Measurements from ENCODE around the gene GABRG3. TPM values are rescaled to one million over a fixed set of nuclear protein-coding genes. Genes with fewer than 3 reads are reported as not detected.

The GABRG3 gene
- total RNA-seq, 4 donors from 2014 or later, result 0.67 to 3.0 TPM; not detected in 2

DNA sequence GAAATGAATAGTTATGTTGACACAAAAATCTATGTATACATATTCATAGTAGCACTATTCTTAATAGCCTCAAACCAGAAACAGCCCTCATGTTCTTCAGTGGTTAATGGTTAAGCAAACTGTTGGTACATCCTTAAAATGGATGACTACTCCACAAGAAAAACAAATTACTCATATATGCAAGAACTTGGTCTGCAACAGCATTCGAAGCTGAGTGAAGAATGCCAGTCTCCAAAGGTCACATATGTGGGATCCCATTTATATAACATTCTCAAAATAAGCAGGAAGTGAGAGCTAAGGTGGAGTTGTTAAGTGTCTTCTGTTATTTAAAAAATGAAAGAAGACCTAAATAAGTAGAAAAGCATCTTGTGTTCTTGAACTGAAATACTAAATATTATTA is 365.7 kb downstream of the GABRG3 start:
- Histone ChIP-seq H3K27me3 (no peaks in the 10 kb centered on the region), H3K4me3 (replicated peaks in 1 of 3) (no peak overlapping the region), H3K27ac (no peak overlapping the region), H3K4me1 (no peaks in the 10 kb centered on the region), H3K36me3 (no peaks in the 10 kb centered on the region), H3K9me3 (no peaks in the 10 kb centered on the region)
- DNase-seq, result no peak
- no peak for TF ChIP-seq POLR2A (IDR thresholded peaks at IDR 0.05)
- TF ChIP-seq CTCF (IDR thresholded peaks at IDR 0.05), result no peak
- intact Hi-C loops (cut with DNase I), result no loop called here
- WGBS, 2 donors, result 19 to 23% methylated on average over 1 of the region's 1 CpG

GRCh38 chr15:27339138-27339537 is 368.2 kb downstream of the GABRG3 start:
- WGBS, 2 donors, result 80 to 85% methylated on average over 5 of the region's 5 CpGs
- Histone ChIP-seq H3K4me1 (no peaks in the 10 kb centered on the region), H3K9me3 (no peaks in the 10 kb centered on the region), H3K36me3 (no peaks in the 10 kb centered on the region), H3K27ac (no peak overlapping the region), H3K27me3 (no peaks in the 10 kb centered on the region), H3K4me3 (replicated peaks in 1 of 3) (no peak overlapping the region)
- DNase-seq, result no peak
- intact Hi-C loops (cut with DNase I), result no loop called here
- TF ChIP-seq CTCF (IDR thresholded peaks at IDR 0.05) (no peak), POLR2A (IDR thresholded peaks at IDR 0.05) (no peak)

DNA sequence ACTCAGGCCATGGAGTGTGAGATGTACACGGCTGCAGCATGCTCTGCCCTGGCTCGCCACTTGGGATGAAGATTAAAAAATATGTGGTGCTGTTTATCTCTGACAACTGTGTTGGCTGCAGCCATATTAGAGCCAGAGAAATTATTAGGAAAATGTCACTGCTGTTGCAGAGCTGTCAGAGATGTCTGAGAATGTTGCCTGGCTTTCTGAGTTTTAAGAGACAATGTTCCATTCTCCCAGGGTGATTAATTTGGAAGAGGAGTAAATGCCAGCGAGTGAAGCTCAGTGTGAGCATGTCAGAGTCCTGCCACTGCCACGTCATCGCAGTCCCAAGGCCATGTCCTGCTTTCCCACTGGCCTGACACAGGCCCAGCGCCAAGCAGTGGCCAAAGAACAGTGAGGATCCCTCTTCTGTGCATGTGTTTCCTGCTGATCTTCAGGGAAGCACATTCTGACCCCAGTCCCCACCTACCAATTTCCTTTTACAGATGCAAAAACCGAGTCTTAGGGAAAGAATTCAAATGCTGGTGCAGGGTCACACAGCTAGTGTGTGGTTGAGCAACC is 370.9 kb downstream of the GABRG3 start:
- Histone ChIP-seq H3K27me3 (no peaks in the 10 kb centered on the region), H3K36me3 (no peaks in the 10 kb centered on the region), H3K9me3 (no peaks in the 10 kb centered on the region), H3K4me3 (replicated peaks in 1 of 3) (no peak overlapping the region), H3K4me1 (no peaks in the 10 kb centered on the region), H3K27ac (no peak overlapping the region)
- intact Hi-C loops (cut with DNase I), result no loop called here
- WGBS, 2 donors, result 76 to 84% methylated on average over 7 of the region's 7 CpGs
- DNase-seq, result peak in 1 of 2 donors; percentile 13
- TF ChIP-seq POLR2A (IDR thresholded peaks at IDR 0.05) (no peak), CTCF (IDR thresholded peaks at IDR 0.05) (no peak)

DNA sequence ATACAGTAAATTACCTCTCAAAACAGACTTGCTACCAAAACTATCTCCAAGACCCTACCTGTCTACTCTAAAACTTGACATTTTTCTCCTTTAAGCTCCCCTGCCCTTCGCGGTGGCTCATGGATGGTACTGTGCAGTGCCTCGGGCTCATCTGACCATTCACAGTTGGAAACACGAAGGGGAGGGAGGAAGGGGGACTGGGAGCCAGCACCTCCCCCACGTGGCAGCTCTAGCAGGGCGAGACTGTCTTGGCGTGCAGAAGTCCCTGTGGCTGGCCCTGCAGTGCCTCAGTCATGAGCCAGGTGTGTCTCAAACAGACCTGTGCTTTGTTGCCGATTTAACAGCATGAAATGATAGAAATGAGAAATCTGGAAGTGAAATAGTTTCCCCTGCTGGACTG is 372.0 kb downstream of the GABRG3 start:
- no peaks in the 10 kb centered on the region for H3K27me3 ChIP-seq
- H3K4me3 ChIP-seq (replicated peaks in 1 of 3), result no peak overlapping the region
- no peak overlapping the region for H3K27ac ChIP-seq
- intact Hi-C loops (cut with DNase I), result no loop called here
- H3K4me1 ChIP-seq, result no peaks in the 10 kb centered on the region
- TF ChIP-seq CTCF (IDR thresholded peaks at IDR 0.05) (no peak), POLR2A (IDR thresholded peaks at IDR 0.05) (no peak)
- 59 to 62% methylated on average over 8 of the region's 8 CpGs for WGBS, 2 donors
- no peaks in the 10 kb centered on the region for H3K9me3 ChIP-seq
- DNase-seq, result peak; percentile 11 to 25
- H3K36me3 ChIP-seq, result no peaks in the 10 kb centered on the region

- no peak overlapping the region for H3K4me3 ChIP-seq (replicated peaks in 1 of 3)
- TF ChIP-seq CTCF (IDR thresholded peaks at IDR 0.05) (no peak), POLR2A (IDR thresholded peaks at IDR 0.05) (no peak)
- H3K36me3 ChIP-seq, result no peaks in the 10 kb centered on the region
- intact Hi-C loops (cut with DNase I), result no loop called here
- DNase-seq, result no peak
- no peaks in the 10 kb centered on the region for H3K9me3 ChIP-seq
- WGBS, 2 donors, result 85 to 86% methylated on average over 12 of the region's 12 CpGs
- no peaks in the 10 kb centered on the region for H3K27me3 ChIP-seq
- H3K27ac ChIP-seq, result no peak overlapping the region
- H3K4me1 ChIP-seq, result no peaks in the 10 kb centered on the region
These were observed 381.2 kb downstream of the GABRG3 start for GRCh38 chr15:27352136-27352535.
